GM19395 (cell line): ENCODE data around the gene CROCC.
A peak's percentile ranks its signal among the peaks of the same experiment; 100 is the strongest.
"Not testable (repeated sequence)": the region's sequence is repeated elsewhere in the genome, so short reads cannot be mapped to it uniquely, and the experiment has no call there.

Experiments
- ATAC-seq: cut with Tn5 transposase; IDR thresholded peaks from one replicate; pipeline ENCODE4 v1.9.1; 2021; ENCODE audit warnings: mild to moderate bottlenecking, moderate library complexity; ENCODE audit not compliant: unreplicated experiment

CROCC gene

DNA sequence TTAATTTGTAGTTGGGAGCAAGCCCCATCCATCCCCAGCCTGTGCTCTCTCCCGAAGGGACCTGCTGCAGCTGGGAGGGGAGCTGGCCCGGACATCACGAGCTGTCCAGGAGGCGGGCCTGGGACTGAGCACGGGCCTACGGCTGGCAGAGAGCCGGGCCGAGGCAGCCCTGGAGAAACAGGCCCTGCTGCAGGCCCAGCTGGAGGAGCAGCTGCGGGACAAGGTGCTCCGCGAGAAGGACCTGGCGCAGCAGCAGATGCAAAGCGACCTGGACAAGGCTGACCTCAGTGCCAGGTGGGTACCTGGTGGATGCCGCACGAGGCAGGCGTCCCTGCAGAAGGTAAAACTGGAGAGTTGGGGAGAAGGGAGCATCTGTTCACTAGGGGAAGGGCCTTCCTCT lies 14.8 kb downstream of the CROCC start:
- not testable (repeated sequence) for ATAC-seq

GRCh38 chr1:16938351-16939321 lies 16.9 kb downstream of the CROCC start:
- ATAC-seq: no peak

DNA sequence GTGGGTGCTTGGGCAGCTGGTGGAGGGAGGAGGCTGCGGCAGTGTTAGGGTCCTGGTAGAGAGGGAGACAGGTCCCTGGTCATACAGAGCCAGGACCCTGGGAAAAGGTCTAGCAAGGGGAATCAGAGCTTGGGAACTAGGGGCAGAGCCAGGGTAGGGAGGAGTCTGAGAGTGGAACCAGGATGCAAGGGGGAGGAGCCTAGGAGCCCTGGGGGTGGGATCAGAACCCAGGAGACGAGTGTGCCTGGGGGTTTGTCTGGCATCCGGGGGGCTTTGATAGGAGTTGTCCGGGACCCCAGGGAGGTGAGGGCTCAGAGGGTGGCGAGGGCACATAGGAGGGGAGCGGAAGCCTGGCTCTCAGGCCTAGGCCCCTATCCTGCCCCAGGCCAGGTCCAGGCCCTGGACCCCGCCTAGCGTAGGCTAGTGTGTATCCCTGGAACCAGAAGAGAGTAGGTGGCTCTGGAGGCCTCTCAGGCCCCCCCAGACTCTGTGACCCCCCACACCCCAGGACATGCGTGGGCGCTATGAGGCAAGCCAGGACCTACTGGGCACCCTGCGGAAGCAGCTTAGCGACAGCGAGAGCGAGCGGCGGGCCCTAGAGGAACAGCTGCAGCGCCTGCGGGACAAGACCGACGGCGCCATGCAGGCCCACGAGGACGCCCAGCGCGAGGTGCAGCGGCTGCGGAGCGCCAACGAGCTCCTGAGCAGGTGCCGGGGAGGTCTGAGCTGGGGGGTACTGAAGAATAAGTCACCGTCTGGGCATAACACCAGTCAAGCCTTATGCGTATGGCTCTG lies 17.9 kb downstream of the CROCC start:
- ATAC-seq: not testable (repeated sequence)

GRCh38 chr1:16944038-16944437 lies 22.3 kb downstream of the CROCC start:
- no peak for ATAC-seq

GRCh38 chr1:16945512-16945911 lies 23.8 kb downstream of the CROCC start:
- not testable (repeated sequence) for ATAC-seq

DNA sequence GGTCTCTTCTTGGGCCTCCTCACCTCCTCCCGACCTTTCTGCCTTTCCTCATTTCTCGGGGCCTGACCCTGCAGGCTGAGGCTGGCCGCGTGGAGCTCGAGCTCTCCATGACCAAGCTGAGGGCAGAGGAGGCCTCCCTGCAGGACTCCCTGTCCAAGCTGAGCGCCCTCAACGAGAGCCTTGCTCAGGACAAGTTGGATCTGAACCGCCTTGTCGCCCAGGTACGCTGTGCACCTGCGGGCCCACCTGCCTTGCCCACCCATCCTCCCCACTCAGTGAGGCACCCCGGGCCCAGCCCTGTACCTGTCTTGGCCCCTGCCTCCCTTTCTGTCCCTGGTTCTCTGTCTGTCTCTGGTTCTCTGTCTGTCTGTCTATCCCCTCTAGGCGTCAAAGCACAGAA lies 24.5 kb downstream of the CROCC start:
- ATAC-seq: not testable (repeated sequence)

GRCh38 chr1:16946646-16947045 lies 24.9 kb downstream of the CROCC start:
- ATAC-seq: no peak

GRCh38 chr1:16948282-16948891 lies 26.7 kb downstream of the CROCC start:
- ATAC-seq: not testable (repeated sequence)

DNA sequence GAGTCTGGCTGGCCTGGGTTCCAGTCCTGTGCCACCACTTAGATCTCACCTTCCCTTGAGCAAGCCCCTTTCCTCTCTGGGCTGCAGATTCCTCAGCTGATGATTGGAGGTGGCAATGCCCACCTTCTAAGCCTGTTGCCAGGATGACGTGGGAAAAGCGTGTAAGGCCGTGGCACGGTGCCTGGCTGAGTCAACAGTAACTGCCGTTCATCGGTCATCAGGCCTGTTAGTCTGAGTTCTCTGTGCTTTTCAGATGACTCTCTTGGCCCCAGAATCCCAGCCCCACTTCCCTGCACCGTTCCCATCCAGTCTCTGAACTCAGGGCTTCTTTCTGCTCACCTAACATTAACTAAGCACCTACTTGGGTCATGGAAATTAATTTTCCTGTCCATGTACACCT lies 27.3 kb downstream of the CROCC start:
- not testable (repeated sequence) for ATAC-seq

DNA sequence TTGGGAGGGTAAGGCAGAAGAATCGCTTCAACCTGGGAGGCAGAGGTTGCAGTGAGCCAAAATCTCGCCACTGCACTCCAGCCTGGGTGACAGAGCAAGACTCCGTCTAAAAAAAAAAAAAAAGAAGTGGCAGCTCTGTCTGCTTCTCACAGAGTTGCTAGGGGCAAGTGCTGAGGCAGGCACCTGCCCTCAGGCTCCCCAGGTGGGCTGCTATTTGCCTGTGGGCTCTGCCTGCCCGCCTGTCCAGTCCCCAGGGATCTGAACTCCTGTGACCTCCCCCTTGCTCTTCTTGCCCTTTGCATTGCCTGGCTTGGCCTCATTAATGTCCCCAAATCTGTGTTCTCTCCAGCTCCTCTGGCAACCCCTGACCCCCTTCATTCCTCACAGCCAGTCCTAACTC lies 30.6 kb downstream of the CROCC start:
- not testable (repeated sequence) for ATAC-seq

DNA sequence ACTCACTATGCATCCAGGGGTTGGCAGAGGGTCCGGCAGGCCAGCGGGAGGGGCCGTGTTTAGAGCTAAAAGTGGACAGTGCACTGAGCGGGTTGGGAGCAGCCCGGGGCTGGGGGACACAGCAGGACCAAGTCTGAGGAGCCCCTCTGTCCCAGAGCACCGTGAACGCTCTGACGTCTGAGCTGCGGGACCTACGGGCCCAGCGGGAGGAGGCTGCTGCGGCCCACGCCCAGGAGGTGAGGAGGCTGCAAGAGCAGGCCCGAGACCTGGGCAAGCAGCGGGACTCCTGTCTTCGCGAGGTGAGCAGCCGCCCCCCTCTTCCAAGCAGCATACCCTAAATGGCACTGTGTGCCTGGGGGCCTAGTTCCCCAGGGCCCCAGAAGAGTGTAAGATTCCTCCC lies 32.8 kb downstream of the CROCC start:
- no peak for ATAC-seq

DNA sequence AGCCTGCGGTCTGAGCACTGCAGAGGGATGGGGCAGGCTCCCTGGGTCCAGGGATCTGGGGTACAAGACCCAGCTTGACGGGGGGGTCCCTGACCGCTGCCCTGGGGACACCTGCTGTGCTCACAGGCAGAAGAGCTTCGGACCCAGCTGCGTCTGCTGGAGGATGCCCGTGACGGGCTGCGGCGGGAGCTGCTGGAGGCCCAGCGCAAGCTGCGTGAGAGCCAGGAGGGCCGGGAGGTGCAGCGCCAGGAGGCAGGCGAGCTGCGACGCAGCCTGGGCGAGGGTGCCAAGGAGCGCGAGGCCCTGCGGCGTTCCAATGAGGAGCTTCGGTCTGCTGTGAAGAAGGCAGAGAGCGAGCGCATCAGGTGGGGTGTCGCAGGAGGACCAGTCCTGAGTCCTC lies 33.5 kb downstream of the CROCC start:
- ATAC-seq: no peak

DNA sequence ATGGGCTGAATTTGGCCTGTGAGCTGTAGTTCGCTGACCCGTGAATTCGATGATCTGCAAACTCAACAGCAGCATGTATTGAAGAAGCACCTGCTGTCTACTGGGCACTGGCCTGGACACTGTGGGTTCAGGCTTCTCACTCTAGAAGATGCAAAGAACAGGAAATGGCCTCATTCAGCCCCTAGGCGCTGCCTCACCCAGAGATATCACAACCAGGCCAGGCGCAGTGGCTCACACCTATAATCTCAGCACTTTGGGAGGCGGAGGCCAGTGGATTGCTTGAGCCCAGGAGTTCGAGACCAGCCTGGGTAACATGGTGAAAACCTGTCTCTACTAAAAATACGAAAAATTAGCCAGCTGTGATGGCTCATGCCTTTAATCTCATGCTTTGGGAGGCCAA lies 35.0 kb downstream of the CROCC start:
- no peak for ATAC-seq

DNA sequence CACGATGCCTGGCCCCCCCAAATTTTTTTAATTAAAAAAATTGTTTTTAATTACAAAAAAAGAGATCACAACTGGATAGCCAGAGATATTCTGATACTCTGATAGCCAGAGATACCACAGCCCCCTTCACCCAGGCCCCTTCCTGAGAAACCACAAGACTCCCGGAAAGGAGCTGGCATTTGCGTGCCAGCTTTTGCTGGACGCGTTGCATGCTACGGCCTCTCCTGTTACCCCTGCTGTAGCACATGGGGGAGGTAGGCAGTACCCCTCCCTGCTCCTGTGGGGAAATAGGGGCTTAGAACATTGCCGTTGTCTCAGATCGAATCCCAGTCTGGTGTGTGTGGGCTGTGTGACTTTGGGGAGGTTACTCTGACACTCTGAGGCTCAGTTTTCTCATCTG lies 36.0 kb downstream of the CROCC start:
- no peak for ATAC-seq

DNA sequence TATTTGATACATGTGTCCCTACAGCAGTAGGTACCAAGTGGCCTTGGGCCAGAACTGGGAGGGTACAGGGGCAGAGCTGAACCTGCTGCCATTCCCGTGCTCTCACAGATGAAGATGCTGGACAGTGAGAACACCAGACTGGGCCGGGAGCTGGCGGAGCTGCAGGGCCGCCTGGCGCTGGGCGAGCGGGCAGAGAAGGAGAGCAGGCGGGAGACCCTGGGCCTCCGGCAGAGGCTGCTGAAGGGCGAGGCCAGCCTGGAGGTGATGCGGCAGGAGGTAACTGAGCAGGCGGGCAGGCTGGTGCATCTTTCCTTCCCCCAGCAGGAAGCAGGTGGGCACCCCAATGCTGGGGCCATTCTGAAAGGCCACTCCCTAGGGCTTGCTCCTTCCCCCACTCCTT lies 36.7 kb downstream of the CROCC start:
- no peak for ATAC-seq

GRCh38 chr1:16960560-16961296 lies 39.0 kb downstream of the CROCC start:
- ATAC-seq: peak; percentile 60

DNA sequence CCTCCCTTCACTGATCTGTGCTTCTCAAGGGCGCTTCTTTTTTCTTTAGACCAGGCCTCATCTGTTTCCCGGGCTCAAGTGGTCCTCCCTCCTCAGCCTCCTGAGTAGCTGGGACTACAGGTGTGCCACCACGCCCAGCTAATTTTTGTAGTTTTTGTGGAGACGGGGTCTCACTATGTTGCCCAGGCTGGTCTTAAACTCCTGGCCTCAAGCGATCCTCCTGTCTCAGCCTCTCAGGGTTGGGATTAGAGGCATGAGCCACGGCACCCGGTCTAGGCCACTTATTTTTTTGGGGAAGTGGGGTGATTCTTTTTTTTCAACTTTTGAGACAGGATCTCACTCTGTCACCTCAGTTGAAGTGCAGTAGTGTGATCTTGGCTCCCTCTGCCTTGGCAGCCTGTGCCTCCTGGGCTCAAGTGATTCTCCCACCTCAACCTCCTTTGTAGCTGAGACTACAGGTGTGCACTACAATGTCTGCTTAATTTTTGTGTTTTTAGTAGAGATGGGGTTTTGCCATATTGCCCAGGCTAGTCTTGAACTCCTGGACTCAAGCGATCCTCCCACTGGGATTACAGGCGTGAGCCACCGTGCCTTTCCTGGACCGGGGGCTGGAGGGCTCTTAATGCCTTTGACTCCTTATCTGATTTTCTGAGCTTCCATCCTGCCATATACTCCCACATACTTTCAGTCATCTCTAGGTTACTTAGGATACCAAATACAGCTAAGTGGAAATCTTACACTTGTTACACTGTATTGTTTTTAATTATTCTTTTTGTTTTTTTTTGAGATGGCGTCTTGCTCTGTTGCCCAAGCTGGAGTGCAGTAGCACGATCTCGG lies 39.8 kb downstream of the CROCC start:
- no peak for ATAC-seq

DNA sequence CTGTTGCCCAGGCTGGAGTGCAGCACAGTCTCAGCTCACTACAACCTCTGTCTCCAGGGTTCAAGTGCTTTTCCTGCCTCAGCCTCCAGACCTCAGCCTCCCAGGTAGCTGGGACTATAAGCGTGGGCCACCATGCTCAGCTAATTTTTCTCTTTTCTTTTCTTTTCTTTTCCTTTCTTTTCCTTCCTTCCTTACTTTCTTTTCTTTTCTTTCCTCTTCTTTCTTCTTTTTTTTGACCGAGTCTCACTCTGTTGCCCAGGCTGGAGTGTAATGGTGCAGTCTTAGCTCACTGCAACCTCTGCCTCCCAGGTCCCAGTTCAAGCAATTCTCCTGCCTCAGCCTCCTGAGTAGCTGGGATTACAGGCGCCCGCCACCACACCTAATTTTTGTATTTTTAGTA lies 42.4 kb downstream of the CROCC start:
- not testable (repeated sequence) for ATAC-seq

DNA sequence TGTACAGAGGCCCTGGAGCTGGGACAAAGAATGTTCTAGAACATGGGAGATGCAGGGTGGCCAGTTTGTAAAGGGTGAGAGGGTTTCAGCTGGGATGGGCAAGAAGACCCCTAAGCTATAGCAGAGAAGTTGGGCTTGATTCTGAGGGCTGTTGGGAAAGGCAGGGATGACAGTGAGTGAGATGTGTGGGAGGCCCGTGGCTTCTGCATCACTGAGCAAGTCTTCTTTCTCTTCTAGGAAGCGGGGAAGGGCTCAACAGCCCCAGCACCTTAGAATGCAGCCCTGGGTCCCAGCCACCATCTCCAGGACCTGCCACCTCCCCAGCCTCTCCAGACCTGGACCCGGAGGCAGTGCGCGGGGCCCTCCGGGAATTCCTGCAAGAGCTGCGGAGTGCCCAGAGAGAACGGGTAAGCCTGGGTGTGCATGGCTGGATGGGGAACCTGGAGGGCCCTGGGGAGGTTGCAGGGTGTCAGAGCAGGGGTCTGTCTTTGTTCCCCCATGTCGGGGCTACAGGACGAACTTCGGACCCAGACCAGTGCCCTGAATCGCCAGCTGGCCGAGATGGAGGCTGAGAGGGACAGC lies 43.8 kb downstream of the CROCC start:
- ATAC-seq: no peak
